ENCODE data around the gene ZNF813. TPM values are rescaled to one million over a fixed set of nuclear protein-coding genes. Genes with fewer than 3 reads are reported as not detected.

The ZNF813 gene
- total RNA-seq, 1 experiment from 2014 or later, result 6.3 TPM

DNA sequence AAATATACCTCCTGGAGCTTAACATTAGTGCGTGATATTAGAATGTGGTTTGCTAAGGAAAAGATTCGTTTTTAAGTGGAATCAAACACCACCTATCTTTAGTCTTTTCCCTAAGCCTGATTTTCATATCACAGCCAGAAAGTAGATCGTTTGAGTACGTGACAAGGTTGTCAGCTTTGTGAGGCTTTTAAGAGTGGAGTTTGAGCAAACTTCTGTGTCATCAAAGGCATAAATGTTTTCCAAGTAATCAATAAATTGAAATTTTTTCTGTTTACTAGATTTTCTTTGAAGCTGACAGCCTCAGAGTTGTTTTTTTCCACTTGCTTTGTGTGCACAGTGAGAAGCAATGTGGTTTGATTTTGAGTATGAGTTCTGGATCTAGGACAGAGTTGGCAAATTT is 63.9 kb downstream of the ZNF813 start:
- Histone ChIP-seq H2AFZ (no peak overlapping the region), H3K4me1 (replicated peaks; ENCODE audit: insufficient read depth) (no peaks in the 10 kb centered on the region), H4K20me1 (ENCODE audit: insufficient read depth) (no peaks in the 10 kb centered on the region), H3F3A (ENCODE audit: insufficient read depth, low read depth) (no peaks in the 10 kb centered on the region), H3K27me3 (ENCODE audit: insufficient read depth, low read depth) (no peaks in the 10 kb centered on the region), H3K36me3 (ENCODE audit: low read depth) (0 out of 2 replicates have a peak, but pooled peaks cover 6% of the 10 kb centered on the region), H3K9me3 (ENCODE audit: insufficient read depth, low read depth) (no peaks in the 10 kb centered on the region), H3K4me3 (no peak overlapping the region), H3K9me2 (ENCODE audit: insufficient read depth) (no peaks in the 10 kb centered on the region; the same call in 1 of the 2 replicates), H3K79me2 (ENCODE audit: low read depth) (no peaks in the 10 kb centered on the region), H3K4me2 (no peak overlapping the region), H3K27ac (no peak overlapping the region)
- DNase-seq, result no peak
- intact Hi-C loops (cut with micrococcal nuclease; ENCODE audit: unreplicated experiment), result no loop called here
- ChIA-PET POLR2A (ENCODE audit: unreplicated experiment) (no interaction called here), CTCF (interaction anchor here (0.5 kb wide), 1 partner anchor 19 kb away, joined by 6 read pairs; no protein-coding TSS in a partner anchor)
- TF ChIP-seq, protein P1, sequence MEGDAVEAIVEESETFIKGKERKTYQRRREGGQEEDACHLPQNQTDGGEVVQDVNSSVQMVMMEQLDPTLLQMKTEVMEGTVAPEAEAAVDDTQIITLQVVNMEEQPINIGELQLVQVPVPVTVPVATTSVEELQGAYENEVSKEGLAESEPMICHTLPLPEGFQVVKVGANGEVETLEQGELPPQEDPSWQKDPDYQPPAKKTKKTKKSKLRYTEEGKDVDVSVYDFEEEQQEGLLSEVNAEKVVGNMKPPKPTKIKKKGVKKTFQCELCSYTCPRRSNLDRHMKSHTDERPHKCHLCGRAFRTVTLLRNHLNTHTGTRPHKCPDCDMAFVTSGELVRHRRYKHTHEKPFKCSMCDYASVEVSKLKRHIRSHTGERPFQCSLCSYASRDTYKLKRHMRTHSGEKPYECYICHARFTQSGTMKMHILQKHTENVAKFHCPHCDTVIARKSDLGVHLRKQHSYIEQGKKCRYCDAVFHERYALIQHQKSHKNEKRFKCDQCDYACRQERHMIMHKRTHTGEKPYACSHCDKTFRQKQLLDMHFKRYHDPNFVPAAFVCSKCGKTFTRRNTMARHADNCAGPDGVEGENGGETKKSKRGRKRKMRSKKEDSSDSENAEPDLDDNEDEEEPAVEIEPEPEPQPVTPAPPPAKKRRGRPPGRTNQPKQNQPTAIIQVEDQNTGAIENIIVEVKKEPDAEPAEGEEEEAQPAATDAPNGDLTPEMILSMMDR (conservative IDR thresholded peaks at IDR 0.05), result no peak
- no TSS peak for BruUV-seq (replicated peaks)

DNA sequence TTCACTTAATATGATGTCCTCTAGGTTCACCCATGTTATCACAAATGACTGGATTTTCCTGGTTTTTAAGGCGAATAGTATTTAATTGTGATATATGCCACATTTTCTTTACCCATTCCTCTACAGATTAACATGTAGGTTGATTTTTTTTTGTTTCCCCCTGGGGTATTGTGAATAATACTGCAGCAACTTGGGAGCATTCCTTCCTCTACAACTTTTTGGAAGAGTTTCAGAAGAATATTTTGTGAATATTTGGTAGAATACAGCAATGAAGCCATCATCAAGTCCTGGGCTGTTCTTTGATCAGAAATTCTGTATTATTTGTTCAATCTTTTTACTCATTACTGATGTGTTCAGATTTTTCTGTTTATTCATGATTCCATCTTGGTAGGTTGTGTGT is 64.8 kb downstream of the ZNF813 start:
- H3K27ac ChIP-seq, result no peak overlapping the region
- no TSS peak for BruUV-seq (replicated peaks)
- POLR2A ChIA-PET (ENCODE audit: unreplicated experiment), result no interaction called here

DNA sequence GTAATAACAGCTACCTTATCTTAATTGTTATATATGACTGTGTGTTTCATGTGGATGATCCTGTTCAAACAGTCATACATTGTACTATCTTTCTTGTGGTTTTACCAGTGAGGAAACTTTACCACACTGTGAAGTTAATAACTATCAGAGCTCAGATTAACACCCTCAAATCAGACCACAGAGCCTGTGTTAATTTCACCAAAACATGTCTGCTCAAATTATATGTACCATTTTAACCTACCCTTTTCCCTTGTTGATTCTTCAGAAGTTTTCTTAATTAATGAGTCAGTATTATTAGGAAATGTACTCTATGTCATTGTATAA is 68.7 kb downstream of the ZNF813 start:
- CTCF ChIA-PET, result no interaction called here
- intact Hi-C loops (cut with micrococcal nuclease; ENCODE audit: unreplicated experiment), result no loop called here
- H3K79me2 ChIP-seq (ENCODE audit: low read depth), result no peaks in the 10 kb centered on the region
- H3K27me3 ChIP-seq (ENCODE audit: insufficient read depth, low read depth), result no peaks in the 10 kb centered on the region
- no TSS peak for BruUV-seq (replicated peaks)
- H2AFZ ChIP-seq, result no peak overlapping the region
- no peak overlapping the region for H3K4me2 ChIP-seq
- H3F3A ChIP-seq (ENCODE audit: insufficient read depth, low read depth), result no peaks in the 10 kb centered on the region
- no peak for DNase-seq
- H3K9me3 ChIP-seq (ENCODE audit: insufficient read depth, low read depth), result no peaks in the 10 kb centered on the region
- H3K4me1 ChIP-seq (replicated peaks; ENCODE audit: insufficient read depth), result no peaks in the 10 kb centered on the region
- H3K9me2 ChIP-seq (ENCODE audit: insufficient read depth), result no peaks in the 10 kb centered on the region
- TF ChIP-seq, protein P1 (conservative IDR thresholded peaks at IDR 0.05), result no peak
- no peak for TF ChIP-seq EZH2 (IDR thresholded peaks at IDR 0.05; ENCODE audit: low read depth)
- H3K27ac ChIP-seq, result no peak overlapping the region
- POLR2A ChIA-PET (ENCODE audit: unreplicated experiment), result no interaction called here
- no peaks in the 10 kb centered on the region for H3K36me3 ChIP-seq (ENCODE audit: low read depth)
- H3K4me3 ChIP-seq, result no peak overlapping the region
- H4K20me1 ChIP-seq (ENCODE audit: insufficient read depth), result no peaks in the 10 kb centered on the region

More for the DNA sequence above, 64.8 kb downstream of the ZNF813 start:
- DNase-seq, result no peak
- Histone ChIP-seq H3K9me2 (ENCODE audit: insufficient read depth) (no peaks in the 10 kb centered on the region; the same call in 1 of the 2 replicates), H3F3A (ENCODE audit: insufficient read depth, low read depth) (no peaks in the 10 kb centered on the region), H3K36me3 (ENCODE audit: low read depth) (0 out of 2 replicates have a peak, but pooled peaks cover 6% of the 10 kb centered on the region), H3K4me1 (replicated peaks; ENCODE audit: insufficient read depth) (no peaks in the 10 kb centered on the region), H3K27me3 (ENCODE audit: insufficient read depth, low read depth) (no peaks in the 10 kb centered on the region), H4K20me1 (ENCODE audit: insufficient read depth) (no peaks in the 10 kb centered on the region), H3K4me3 (no peak overlapping the region), H3K4me2 (no peak overlapping the region), H3K79me2 (ENCODE audit: low read depth) (no peaks in the 10 kb centered on the region), H3K9me3 (ENCODE audit: insufficient read depth, low read depth) (no peaks in the 10 kb centered on the region), H2AFZ (no peak overlapping the region)
- CTCF ChIA-PET, result no interaction called here
- intact Hi-C loops (cut with micrococcal nuclease; ENCODE audit: unreplicated experiment), result no loop called here
- TF ChIP-seq, protein P1 (conservative IDR thresholded peaks at IDR 0.05), result no peak

Data from PC-9 (cell line).